Amygdala (tissue), 56 donors: ENCODE results near the gene PLRG1.

Experiments used
- DNase-seq, 56 donors: peaks; one replicate each; lab custom pipeline; 2025; lab: John Stamatoyannopoulos, UW

PLRG1 gene

DNA sequence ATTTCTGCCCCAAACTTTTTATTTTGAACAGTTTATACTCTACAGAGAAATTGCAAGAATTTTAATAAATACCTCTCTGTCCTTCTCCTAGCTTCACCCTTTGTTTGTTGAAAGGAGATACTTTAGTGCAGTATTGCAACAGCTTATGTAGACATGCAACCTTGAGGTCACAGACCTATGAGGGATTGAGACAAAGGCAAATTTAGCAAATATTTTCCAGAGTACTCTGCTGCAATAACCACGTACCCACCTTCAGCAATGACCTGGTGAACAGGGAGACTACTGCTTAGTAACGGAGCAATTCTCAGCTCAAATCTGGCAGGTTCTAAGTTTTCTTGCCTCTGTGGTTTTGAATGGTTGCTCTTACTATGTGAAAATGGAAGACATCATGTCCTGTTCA lies 27.1 kb upstream of the PLRG1 start:
- no peak for DNase-seq

DNA sequence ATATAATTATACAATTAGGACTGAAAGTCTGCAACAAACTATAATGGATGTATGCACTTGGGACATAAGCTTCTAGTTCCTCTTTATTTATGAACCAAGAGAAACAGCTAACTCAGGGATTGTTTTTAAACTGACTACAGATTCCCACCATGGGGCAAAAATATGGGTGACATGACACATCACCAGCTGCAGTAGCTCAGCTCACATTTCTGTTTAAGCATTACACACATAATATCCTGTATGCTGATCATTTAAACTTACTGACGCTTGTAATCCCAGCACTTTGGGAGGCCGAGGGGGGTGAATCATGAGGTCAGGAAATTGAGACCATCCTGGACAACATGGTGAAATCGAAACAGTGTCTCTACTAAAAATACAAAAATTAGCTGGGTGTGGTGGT lies 24.1 kb upstream of the PLRG1 start:
- DNase-seq = no peak

DNA sequence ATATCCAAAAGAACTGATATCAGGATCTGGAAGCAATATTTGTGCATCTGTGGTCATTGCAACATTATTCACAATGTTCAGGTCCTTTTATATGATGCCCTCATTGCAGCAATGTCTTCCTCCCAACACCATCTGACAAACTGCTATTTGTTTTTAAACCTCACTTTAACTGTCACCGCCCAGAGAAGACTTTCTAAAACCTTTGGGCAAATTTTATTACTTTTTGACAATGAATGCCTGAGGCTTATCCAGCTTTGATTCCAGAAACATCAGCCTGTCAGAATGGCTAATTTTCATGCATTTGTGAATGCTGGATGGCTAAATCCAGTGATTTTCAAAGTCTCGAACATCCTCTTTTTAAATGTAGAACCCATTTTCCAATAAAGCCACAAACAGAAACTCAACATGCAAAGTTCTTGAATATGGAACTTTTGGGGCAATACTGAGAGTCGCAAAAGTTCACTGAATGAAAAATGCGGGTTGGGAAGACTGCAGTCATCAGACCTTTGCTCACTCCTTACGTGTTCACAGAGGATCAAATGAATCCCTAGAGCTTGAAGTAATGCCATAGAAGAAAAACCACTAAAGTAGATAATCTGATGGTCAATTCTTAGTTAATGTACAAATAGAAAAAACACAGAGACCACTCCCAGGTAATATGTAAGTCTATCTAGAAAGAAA lies 23.1 kb upstream of the PLRG1 start:
- DNase-seq = no peak

DNA sequence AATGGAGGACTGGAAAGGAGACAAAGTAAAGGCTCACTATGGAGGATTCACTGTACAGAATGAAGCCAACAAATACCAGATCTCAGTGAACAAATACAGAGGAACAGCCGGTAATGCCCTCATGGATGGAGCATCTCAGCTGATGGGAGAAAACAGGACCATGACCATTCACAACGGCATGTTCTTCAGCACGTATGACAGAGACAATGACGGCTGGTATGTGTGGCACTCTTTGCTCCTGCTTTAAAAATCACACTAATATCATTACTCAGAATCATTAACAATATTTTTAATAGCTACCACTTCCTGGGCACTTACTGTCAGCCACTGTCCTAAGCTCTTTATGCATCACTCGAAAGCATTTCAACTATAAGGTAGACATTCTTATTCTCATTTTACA lies 19.4 kb upstream of the PLRG1 start:
- no peak for DNase-seq

DNA sequence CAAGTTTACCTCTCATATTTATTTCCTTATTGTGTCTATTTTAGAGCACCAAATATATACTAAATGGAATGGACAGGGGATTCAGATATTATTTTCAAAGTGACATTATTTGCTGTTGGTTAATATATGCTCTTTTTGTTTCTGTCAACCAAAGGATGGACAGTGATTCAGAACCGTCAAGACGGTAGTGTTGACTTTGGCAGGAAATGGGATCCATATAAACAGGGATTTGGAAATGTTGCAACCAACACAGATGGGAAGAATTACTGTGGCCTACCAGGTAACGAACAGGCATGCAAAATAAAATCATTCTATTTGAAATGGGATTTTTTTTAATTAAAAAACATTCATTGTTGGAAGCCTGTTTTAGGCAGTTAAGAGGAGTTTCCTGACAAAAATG lies 18.8 kb upstream of the PLRG1 start:
- no peak for DNase-seq

DNA sequence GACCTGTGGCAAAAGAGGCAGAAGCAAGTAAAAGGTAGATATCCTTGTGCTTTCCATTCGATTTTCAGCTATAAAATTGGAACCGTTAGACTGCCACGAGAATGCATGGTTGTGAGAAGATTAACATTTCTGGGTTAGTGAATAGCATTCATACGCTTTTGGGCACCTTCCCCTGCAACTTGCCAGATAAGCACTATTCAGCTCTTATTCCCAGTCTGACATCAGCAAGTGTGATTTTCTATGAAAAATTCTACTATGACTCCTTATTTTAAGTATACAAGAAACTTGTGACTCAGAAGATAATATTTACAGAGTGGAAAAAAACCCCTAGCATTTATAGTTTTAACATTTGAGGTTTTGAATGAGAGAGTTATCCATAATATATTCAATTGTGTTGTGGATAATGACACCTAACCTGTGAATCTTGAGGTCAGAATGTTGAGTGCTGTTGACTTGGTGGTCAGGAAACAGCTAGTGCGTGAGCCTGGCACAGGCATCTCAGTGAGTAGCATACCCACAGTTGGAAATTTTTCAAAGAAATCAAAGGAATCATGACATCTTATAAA lies 16.5 kb upstream of the PLRG1 start:
- no peak for DNase-seq

DNA sequence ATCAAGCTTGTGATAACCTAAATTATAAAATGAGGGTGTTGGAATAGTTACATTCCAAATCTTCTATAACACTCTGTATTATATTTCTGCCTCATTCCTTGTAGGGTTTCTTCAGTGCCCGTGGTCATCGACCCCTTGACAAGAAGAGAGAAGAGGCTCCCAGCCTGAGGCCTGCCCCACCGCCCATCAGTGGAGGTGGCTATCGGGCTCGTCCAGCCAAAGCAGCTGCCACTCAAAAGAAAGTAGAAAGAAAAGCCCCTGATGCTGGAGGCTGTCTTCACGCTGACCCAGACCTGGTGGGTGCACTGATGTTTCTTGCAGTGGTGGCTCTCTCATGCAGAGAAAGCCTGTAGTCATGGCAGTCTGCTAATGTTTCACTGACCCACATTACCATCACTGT lies 15.5 kb upstream of the PLRG1 start:
- DNase-seq = no peak

DNA sequence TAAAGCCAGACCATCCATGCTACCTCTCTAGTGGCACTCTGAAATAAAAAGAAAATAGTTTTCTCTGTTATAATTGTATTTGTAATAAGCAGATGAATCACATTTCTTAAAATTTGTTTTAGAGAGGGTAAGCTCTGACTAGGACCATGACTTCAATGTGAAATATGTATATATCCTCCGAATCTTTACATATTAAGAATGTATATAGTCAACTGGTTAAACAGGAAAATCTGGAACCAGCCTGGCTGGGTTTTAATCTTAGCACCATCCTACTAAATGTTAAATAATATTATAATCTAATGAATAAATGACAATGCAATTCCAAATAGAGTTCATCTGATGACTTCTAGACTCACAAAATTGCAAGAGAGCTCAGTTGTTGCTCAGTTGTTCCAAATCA lies 14.1 kb upstream of the PLRG1 start:
- DNase-seq = no peak

DNA sequence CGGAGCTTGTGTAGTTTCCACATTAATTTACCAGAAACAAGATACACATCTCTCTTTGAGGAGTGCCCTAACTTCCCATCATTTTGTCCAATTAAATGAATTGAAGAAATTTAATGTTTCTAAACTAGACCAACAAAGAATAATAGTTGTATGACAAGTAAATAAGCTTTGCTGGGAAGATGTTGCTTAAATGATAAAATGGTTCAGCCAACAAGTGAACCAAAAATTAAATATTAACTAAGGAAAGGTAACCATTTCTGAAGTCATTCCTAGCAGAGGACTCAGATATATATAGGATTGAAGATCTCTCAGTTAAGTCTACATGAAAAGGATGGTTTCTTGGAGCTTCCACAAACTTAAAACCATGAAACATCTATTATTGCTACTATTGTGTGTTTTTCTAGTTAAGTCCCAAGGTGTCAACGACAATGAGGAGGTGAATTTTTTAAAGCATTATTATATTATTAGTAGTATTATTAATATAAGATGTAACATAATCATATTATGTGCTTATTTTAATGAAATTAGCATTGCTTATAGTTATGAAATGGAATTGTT lies 12.6 kb upstream of the PLRG1 start, which contains the start of gene FGB:
TSS of gene FGB (plus strand) at position 315 of the 558 bp plus-strand sequence. CDS start at position 323, 8 bp downstream.
- DNase-seq = no peak

DNA sequence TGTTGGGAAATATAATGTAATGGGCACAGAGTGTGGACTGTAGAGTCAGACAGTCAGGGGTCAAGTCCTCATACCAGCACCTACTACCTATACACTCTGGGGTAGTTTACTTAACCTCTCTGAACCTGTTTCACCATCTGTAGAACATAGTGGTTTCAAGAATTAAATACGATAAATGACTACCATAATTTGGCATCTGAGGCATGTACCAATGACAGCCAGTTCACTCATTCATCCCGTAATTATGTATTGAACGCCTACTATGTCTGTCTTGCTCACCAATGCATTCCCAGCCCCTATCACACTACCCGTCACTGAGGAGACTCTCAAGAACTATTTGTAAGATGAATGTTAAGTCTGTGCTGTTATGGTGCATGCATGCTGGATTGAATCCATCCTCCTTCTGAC lies 10.6 kb upstream of the PLRG1 start:
- no peak for DNase-seq

DNA sequence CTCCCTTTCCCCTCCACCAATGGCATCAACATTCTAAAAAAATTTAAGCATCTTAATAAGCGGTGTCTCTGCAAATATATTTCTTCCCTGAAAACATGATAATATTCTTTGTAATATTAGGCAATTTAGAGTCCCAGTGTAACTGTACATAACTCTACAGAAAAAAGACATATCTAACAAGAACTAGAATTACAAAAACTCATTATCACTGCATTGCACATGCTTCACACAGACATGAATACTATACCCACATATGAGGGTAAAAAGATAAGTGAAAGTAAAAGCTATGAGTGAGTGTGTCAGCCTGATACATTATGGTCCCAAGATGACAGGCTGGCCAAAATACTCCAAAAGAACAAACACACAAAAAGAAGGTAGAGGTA lies 10.2 kb upstream of the PLRG1 start:
- no peak for DNase-seq

DNA sequence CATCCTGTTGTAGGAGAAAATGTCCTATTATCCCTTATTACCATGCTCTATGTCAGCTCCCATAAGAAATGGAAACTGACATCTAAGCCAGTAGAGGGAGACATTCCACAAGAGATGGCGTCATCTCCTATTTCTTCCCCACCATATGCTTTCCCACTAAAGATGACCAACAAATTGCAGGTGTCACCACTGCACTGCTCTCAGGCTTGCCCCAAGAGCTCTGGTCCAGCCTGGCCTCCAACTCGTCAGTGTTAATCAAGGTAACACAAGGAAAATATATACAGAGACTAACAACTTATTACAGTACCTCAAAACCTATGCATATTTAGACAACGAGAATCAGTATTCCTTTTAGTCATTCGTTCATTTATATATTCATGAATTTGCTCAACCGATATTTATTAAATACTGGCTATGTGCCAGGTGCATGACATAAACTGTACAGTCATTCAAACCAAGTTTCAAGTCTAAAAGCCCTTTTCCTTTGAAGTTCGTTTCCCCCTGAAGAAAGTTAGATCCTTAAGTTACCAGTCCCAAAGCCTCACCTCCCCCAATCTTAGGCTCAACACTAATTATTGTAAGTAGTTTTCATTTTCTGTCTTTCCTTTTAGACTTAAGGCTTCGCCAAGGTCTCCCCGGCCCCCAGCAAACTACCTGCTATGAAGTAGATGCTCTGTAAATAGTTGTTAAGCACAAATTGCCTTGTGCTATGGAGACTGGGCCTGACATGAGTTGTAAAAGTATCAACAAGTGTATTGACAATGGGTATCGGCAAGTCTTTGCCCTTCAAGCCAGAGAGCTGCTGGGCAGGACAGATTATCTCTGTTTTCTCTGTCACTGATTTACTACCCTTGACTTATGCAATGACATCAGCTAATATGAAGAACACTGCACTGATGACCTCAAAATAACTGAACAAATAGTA lies 9.6 kb upstream of the PLRG1 start:
- DNase-seq = peak in 2 of 56 donors; percentile 7 to 11

DNA sequence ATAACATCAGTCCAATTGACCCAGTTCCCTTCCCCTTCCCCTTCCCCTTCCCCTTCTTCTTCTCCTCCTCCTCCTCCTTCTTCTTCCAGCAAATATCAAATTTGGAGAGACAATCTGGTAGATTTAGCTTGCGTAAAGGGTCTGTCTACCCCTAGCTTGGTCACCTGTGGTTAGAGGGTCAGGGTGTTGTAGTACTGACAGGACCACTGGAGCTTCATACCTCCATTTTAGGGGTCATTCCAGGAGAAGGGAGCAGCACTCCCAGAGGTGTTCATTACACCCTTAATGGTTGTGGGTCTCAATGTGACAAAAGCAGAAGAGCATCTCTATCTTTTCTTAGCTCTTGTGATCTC lies 8.9 kb upstream of the PLRG1 start:
- no peak for DNase-seq

DNA sequence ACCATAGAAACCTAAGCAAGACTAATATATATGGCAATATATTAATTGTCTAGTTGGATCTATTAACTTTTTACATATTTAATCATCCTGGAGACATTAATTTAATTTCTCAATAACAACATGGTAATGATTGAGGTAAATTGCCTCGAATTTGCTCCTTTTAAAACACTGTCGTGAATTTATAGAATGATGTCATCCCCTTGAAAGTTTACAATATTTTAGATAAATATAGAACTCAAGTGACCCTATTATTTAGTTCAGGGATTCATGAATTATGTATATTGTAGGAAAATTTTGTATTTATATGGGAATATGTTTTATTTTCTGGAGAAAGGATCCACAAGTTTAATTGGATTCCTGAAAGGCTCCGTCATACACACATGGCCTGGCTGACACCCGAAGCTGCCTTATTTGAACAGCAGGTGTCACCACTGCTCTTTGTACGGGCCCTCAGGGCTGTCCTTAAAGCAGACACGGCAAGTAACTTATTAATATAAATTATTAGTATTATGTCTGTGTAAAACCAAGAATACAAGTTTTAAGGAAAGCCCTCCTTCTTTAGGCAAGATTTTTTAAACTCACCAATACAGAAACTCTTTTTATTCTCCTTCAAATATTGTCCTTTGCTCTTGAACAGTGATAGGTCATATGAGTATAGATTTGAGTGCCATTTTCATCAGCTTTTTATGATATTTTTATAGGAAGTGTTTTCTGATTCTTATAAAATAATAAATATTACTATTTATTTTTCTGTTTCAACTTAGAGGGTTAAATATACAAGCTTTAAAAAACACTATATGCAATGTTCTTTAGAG lies 1.9 kb upstream of the PLRG1 start:
- DNase-seq = peak in 51 of 56 donors; percentile 1 to 84 (median 49)

DNA sequence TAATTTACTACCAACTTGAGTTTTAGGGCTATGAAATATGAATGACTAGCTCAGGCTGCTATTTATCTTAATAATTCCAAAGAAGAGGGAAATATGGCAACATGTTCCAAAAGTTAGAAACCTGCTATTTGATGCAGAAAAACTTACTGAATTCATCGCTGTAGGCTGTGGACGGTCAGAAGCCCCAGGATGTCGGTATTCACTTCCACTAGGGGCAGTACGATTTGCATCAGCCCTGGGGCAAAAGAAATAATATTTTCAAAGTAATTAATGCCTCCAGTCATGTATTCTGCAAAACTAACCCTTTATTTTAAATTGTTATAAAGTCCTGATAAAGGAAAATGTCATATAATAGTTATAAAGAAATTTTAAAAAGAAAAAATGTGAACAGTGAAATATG lies 4.5 kb downstream of the PLRG1 start:
- no peak for DNase-seq

DNA sequence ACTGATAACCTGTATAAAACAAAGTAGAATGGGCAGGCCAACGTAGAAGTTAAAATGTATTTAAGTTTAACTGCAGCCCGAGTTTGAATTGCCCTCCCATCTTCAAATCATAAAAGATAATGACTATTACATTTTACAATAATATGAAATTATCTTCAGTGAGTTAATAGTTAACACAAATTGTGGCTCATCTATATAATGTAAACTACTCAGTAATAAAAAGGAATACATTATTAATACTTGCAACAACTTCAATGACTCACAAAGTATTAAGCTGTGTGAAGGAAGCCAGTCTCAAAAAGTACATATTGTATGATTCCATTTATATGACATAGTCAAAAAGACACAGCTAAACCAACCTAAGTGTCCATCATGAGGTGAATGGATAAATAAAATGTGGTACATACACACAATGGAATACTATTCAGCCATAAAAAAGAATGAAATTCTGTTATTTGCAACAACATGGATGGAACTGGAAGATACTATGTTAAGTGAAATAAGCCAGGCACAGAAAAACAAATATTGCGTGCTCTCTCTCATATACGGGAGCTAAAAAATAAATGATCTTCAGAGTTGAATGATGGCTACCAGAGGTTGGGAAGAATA lies 7.8 kb downstream of the PLRG1 start:
- DNase-seq = no peak

DNA sequence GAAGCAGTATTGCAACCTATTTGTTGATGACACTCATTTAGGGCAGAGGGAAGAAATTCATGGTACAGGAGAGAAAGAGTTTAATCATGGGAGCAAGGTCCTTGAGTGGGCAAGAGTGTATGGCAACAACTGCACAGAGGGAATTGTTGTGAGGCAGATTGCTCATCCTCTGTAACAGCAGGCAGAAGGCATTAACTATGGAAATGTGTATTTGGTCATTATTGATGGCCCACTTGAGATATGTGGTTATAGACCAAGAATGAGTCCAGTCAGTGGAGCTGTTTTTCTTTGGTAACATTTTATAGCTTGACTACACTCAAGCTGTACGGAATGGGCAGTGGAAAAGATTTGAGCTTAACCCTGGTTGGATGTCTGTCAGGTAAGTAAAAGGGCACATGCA lies 15.9 kb downstream of the PLRG1 start:
- no peak for DNase-seq

DNA sequence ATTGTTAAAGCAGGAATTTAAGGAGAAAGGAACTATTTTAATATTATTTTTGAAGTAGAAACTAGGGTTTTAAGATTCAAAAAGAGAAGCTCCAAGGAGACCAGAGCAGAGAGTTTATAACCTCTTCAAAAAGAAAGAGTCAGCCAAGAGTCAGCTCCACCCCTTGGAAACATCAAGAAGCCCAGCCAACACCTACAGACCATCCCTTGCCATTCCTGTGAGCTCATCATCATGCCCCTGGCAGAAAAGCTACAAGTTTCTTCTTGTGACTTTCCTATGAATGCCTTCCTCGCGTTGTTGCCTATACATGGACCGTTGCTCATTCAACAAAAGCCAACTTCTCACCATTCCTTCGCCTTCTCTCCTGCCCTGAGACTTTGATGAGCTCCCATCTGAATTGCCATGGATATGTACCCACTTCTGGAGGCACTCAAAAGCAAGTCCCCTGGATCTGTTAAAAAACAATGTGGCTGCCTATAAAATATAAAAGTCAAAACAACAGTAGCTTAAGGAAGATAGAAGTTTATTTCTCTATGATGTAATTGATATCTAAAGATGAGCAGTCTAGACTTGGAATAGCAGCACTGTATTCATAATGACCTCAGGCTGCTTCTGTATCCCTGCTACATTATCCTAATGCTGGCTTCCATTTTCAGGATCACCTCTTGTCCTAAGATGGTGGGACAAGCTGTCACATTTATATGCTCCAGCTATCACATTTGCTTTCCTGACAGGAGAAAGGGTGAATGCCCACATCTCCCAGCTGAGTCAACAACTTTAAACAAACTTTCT lies 20.3 kb downstream of the PLRG1 start:
- DNase-seq = no peak

DNA sequence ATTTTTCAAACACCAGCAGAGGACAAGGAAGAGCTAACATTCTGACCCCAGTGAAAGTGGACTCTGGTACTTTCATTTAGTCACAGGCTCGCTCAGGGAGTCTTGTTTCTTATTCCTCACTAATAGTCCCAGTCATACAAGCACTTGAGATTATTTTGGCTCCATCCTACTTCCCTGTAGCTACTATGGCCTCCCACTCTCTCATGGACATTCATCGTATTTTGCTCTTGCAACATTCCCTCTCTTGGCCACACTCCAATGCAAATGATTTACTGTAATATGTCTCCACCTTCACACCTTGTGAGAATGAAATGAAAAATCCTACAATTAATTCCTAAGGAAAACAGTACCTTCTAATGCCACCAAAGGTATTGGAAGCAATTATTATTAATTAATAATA lies 21.3 kb downstream of the PLRG1 start:
- DNase-seq = no peak
